NCI-H524 treated with DMSO at 0.1 percent for 48 hours (cell line): ENCODE measurements around the gene IL2.

Experiments used
- DNase-seq: peaks from one replicate; lab custom pipeline; 2025; lab: John Stamatoyannopoulos, UW

Gene IL2

DNA sequence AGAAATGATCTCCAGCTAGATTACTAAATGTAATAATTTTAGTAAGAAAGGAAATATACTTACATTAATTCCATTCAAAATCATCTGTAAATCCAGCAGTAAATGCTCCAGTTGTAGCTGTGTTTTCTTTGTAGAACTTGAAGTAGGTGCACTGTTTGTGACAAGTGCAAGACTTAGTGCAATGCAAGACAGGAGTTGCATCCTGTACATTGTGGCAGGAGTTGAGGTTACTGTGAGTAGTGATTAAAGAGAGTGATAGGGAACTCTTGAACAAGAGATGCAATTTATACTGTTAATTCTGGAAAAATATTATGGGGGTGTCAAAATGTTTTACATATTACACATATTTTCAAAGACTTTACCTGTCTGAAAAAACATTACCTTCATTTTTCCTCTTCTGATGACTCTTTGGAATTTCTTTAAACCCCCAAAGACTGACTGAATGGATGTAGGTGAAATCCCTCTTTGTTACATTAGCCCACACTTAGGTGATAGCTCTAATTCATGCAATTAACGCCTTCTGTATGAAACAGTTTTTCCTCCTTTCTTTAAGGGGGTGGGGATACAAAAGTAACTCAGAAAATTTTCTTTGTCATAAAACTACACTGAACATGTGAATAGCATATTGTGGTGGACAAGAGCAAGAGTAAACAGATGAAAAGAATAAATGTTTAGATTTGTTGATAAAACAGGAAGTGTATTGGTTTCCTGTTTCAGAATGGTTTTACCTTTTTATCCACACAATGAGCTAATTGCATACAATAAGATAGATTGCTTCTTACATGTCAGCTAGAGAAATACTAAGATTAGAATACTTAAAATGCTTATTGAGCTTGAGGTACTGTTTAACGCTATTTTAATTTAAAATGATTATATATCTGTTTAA lies at the start of gene IL2:
TSS of gene IL2 (minus strand) at position 495 of the 886 bp plus-strand sequence. CDS start at position 210, 285 bp downstream.
- DNase-seq, result no peak

GRCh38 chr4:122503214-122503613 lies 46.7 kb upstream of the IL2 start:
- no peak for DNase-seq

DNA sequence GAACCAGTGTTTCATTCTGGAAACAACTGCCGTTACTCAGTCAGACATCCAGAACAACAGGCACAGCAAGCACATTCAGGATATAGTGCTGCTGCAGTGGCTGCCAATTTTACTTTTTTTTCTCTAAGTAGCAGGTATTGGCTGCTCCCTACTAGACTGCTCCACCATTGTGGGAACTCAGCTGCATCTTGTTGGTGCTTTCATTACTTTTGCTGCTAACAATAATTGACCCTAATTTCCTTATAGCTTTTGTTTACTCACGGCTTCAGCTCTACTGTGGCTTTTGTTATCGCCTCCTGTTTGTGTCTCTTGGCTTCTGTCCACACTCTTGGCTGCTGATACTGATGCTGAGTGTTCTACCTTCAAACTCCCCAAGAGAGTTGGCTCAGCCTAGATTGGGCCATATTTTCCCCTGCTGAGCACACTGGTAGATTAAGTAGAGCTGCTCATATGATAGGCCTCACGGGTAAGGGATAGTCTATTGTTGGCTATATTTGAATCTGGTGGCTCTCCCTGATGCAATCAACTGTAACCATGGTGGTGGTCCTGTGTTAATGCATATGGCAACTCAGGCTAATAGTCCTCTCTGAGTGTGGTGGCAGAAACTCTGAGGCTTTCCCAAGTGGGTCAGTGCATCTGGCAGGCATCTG lies 44.5 kb upstream of the IL2 start:
- peak; percentile 5 for DNase-seq

DNA sequence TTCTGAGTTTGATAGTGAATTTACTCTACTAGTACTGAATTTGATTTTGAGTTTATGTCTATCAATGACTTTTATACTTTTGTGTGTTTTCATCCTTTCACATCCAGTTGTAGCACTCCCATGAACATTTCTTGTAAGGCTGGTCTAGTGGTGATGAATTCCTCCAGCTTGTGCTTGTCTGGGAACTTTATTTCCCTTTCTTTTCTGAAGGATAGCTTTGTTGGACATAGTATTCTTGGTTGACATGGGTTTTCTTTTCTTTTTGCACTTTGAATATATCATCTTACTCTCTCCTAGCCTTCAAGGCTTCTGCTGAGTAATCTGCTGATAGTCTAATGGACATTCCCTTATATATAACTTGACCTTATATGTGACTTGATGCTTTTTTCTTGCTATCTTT lies 32.5 kb upstream of the IL2 start:
- DNase-seq, result no peak

DNA sequence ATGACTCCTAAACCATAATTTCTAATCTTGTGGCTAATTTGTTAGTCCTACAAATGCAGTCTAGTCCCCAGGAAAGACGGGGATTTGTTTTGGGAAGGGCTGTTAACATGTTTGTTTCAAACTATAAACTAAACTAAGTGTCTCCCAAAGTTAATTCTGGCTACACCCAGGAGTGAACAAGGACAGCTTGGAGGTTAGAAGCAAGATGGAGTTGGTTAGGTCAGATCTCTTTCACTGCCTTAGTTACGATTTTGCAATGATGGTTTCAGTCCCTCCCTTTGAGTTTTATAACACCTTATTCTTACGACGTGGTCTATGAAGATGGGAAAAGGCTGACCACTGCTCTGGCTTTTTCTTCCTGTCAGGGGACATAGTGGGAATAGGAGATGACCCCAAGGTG lies 27.0 kb upstream of the IL2 start:
- no peak for DNase-seq

GRCh38 chr4:122481766-122482405 lies 25.4 kb upstream of the IL2 start:
- no peak for DNase-seq

DNA sequence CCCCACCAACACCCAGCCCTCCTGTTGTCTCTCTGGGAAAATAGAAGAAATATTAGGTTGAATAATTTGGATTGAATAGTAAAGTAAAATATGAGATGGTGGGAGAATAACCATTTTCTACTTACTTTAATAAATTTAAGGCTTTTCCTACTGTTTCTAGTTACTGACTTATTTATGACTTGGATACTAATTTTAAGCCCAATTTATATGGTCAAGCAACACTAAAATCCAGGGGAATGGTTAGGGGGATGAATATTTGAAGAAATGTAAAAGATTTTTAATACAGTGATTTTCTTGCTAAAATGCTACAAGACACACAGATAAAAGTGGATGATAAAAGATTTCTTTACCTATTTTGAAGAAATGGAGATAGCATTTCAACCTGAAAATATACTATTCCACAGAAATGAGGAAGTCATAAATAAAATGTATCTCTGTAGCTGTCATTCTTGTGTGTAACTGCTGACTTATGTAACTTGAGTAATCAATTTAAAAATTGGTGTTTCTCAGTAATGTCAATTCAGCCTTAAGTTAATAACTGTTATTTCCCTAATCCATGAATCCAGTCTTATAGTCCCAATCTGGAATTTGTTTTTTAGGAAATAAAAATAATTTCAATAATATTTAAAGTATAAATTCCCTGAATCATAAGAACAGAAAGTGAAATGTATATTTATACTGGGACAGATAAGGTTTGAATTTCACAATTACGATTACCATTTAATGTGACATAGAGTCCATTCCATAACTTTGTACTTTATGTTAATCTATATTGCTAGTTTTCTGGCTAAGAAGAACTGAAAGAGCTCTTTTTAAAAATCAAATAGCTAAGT lies 24.3 kb upstream of the IL2 start:
- DNase-seq, result no peak

DNA sequence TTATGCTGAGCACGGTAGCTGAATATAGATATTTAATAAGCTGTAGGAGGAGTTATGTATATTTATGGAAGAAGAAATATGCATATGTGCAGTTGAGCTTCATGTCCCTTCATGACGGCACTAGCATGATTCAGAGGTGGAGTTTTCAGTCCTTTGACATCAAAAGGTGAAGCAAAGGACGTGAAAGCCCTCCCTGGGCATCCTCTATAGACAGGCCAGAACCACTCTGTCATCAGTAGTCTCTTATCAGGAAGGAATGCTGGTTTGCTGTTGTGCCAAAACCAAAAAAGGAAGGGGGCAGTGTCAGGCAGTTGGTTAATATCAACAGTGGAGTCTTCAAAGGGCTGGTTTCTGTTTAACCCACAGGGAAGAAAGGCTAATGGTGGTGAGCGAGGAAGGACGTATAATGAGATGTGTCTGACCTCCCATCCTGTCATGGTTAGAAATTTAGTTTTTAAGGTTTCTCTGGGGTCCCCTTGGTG lies 23.5 kb upstream of the IL2 start:
- no peak for DNase-seq

DNA sequence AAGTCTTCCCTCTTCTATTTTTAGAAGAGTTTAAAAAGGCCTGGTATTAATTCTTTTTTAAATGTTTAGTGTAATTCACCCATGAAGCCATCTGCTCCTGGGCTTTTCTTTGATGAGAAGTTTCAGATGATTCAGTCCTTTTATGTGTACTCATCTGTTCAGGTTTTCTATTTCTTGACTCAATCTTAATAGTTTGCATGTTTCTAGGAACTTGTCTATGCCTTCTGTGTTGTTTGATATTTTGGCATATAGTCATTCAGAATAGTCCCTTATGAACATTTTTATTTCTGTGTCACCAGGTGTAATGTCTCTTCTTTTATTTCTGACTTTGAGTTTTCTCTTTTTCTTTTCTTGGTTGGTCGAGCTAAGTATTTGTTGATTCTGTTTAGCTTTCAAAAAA lies 20.2 kb upstream of the IL2 start:
- DNase-seq, result no peak

- no peak for DNase-seq
Observed at GRCh38 chr4:122476126-122476525, 19.6 kb upstream of the IL2 start.

DNA sequence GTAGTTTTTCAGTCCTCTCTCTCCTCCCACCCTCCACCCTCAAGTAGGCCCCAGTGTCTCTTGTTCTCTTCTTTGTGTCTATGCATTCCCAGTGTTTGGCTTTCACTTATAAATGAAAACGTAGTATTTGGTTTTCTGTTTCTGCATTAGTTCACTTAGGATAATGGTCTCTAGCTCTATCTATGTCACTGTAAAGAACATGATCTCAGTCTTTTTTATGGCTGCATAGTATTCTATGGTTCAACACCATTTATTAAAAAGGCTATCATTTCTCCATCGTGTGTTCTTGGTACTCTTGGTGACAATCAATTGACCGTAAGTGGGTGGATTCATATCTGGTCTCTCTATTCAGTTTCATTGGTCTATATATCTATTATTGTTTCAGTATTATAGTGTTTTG lies 18.7 kb upstream of the IL2 start:
- no peak for DNase-seq

- DNase-seq, result no peak
Observed at GRCh38 chr4:122469457-122469856, 12.9 kb upstream of the IL2 start.

DNA sequence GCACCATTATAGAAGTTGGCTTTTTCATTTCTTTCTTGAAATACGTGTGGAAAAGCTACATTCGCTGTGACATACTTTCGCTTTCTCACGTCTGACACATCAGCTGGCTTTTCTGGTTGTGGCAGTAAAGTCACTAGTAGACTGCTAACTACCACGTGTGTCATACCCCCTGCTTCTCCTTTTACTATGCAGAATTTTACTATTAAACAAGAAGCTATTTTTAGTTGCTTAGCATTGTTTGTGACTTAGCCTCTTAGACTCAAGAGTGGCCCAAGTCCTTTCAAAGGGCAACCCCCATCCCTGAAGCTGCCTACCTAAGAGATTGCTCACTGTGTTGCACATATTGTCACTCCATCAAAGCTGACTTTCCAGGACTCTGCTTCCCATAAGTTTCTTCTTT lies 2.1 kb upstream of the IL2 start:
- no peak for DNase-seq

DNA sequence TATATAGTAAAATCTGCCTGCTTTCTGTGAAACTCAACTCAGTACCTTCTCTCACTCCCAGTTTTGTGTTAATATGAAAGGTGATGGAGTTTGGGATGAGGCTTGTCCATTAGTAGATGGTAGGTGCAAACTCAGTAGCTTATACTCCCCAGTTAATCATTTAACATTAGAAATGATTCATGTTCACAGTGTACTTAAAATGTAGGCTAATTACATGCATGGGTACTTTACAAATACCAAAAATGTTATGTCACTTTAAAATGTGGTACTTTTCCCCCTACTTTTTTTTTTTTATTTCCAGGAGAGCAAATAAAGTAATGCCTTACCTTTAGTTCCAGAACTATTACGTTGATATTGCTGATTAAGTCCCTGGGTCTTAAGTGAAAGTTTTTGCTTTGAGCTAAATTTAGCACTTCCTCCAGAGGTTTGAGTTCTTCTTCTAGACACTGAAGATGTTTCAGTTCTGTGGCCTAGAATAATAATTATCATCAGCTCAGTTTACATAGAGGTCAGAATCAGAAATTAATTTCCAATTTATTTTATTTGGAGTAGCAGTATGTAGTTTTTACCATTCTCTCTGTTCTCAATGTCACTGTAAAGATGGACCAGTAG lies 3.0 kb downstream of the IL2 start:
- DNase-seq, result no peak

- peak; percentile 19 for DNase-seq
Observed at GRCh38 chr4:122450847-122451246, 5.7 kb downstream of the IL2 start.

DNA sequence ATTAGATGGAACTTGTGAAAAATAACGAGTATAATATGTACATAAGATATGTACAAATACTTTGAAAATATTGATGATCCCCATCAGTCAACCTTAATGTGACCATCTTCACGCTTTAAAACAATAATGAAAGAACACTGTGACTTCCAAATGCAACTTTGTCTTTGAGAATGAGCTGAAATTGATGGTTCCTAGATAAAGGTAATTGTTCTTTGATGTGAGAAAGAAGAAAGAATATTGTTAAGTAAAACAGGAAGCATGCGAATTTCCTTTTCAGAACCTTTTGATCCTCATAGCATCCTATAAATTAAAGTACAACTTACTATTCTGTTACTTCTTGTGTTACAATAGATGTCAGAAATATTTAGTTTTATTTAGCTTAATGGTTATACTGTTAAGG lies 22.2 kb downstream of the IL2 start:
- DNase-seq, result no peak

DNA sequence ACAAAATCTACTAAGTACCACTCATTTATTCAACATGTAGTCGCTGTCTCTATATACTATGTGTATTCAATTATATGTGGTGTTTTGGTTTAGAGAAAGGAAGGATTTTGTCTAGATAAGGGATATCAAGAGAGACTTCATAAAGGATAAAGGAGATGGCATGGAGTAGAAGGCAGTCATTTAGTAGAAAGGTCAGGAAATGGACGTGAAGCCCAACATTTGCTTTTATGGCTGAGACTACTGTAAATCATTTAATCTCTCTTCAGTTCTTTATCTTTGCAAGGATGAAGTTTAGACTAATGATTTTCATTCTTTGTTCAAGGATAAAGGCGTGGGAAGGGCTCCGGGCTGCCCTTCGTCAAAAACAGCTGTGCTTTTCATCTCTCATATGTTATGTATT lies 25.2 kb downstream of the IL2 start:
- DNase-seq, result no peak

- DNase-seq, result no peak
Observed at GRCh38 chr4:122423246-122423645, 33.3 kb downstream of the IL2 start.

DNA sequence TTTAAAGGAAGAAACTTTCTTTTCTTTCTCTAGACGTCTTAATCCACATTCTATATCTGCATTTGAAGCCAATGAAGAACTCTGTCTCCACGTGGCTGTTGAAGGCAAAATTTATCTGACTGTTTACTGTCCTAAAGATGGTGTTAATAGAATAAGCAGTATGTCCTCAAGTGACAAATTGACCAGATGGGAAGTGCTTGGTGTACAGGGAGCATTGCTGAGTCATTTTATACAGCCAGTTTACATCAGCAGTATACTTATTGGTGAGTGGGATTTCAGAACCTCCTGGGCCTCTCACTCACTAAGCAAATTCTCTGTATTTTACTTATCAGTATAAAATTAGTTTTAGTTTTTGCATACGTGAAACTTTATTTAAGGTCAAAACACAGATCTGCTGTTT lies 44.0 kb downstream of the IL2 start:
- peak; percentile 42 for DNase-seq

- DNase-seq, result no peak
Observed at GRCh38 chr4:122403861-122404260, 52.7 kb downstream of the IL2 start.
